ENCODE data around the gene PLCB1.
"Not testable (repeated sequence)": the region's sequence is repeated elsewhere in the genome, so short reads cannot be mapped to it uniquely, and the experiment has no call there.

The PLCB1 gene

GRCh38 chr20:8809107-8809953 lies 677.3 kb downstream of the PLCB1 start:
- in situ Hi-C loops (cut with HindIII; ENCODE audit: low sequenced_read_pairs), result no loop called here
- no peak for DNase-seq (ENCODE audit: low read depth, low spot score)
- TF ChIP-seq, protein P1, sequence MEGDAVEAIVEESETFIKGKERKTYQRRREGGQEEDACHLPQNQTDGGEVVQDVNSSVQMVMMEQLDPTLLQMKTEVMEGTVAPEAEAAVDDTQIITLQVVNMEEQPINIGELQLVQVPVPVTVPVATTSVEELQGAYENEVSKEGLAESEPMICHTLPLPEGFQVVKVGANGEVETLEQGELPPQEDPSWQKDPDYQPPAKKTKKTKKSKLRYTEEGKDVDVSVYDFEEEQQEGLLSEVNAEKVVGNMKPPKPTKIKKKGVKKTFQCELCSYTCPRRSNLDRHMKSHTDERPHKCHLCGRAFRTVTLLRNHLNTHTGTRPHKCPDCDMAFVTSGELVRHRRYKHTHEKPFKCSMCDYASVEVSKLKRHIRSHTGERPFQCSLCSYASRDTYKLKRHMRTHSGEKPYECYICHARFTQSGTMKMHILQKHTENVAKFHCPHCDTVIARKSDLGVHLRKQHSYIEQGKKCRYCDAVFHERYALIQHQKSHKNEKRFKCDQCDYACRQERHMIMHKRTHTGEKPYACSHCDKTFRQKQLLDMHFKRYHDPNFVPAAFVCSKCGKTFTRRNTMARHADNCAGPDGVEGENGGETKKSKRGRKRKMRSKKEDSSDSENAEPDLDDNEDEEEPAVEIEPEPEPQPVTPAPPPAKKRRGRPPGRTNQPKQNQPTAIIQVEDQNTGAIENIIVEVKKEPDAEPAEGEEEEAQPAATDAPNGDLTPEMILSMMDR (IDR thresholded peaks at IDR 0.05; ENCODE audit: low read depth, low read length), result no peak
- no peak overlapping the region for H3K4me3 ChIP-seq (ENCODE audit: low read depth, low read length)

DNA sequence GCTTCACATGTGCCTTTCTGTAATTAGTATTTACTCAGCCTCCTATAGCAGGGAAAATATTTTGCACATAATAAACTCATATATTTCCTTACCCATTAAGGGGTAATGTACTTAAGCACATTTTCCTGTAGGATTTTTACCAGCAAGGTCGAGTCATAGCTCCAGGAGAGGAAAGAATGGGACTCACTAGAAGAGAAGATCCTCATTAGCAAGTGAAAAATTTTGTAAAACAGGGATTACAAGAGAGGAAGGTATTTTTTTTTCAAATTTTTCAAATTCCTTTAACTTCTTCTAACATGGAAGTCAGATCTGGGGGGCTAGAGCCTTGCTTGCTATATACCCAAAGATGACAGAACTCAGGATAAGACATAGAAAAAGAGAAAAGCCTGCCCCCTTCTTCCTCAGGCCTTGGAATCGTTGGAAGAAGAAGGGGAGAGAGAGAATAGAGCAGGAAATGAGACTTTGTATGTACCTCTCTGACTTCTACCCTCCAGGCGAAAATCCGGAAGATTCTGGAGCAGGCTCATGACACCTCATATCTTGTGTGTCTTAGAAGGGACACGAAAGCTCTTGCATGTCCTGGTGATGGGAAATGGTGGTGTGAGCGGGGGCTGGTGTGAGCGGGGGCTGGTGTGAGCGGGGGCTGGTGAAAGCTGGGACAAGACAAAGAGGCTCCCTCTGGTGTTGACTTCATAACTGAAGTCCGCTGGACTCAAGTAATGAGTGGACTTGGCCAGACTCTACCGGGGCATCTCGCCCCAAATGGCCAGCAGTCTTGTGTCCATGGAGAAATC lies 679.9 kb downstream of the PLCB1 start:
- no peak overlapping the region for H3K4me3 ChIP-seq (ENCODE audit: low read depth, low read length)
- TF ChIP-seq, protein P1 (IDR thresholded peaks at IDR 0.05; ENCODE audit: low read depth, low read length), result no peak
- in situ Hi-C loops (cut with HindIII; ENCODE audit: low sequenced_read_pairs), result no loop called here
- no peak for DNase-seq (ENCODE audit: low read depth, low spot score)

- in situ Hi-C loops (cut with HindIII; ENCODE audit: low sequenced_read_pairs), result no loop called here
- H3K4me3 ChIP-seq (ENCODE audit: low read depth, low read length), result no peak overlapping the region
- no peak for DNase-seq (ENCODE audit: low read depth, low spot score)
- TF ChIP-seq, protein P1 (IDR thresholded peaks at IDR 0.05; ENCODE audit: low read depth, low read length), result no peak
Observed at GRCh38 chr20:8812817-8813216, 680.8 kb downstream of the PLCB1 start.

GRCh38 chr20:8815208-8815607 lies 683.1 kb downstream of the PLCB1 start:
- no peak overlapping the region for H3K4me3 ChIP-seq (ENCODE audit: low read depth, low read length)
- in situ Hi-C loops (cut with HindIII; ENCODE audit: low sequenced_read_pairs), result no loop called here
- DNase-seq (ENCODE audit: low read depth, low spot score), result no peak
- TF ChIP-seq, protein P1 (IDR thresholded peaks at IDR 0.05; ENCODE audit: low read depth, low read length), result no peak

- in situ Hi-C loops (cut with HindIII; ENCODE audit: low sequenced_read_pairs), result no loop called here
- TF ChIP-seq, protein P1 (IDR thresholded peaks at IDR 0.05; ENCODE audit: low read depth, low read length), result peak; percentile 29
- no peak overlapping the region for H3K4me3 ChIP-seq (ENCODE audit: low read depth, low read length)
- no peak for DNase-seq (ENCODE audit: low read depth, low spot score)
Observed at GRCh38 chr20:8829256-8829655, 697.2 kb downstream of the PLCB1 start.

DNA sequence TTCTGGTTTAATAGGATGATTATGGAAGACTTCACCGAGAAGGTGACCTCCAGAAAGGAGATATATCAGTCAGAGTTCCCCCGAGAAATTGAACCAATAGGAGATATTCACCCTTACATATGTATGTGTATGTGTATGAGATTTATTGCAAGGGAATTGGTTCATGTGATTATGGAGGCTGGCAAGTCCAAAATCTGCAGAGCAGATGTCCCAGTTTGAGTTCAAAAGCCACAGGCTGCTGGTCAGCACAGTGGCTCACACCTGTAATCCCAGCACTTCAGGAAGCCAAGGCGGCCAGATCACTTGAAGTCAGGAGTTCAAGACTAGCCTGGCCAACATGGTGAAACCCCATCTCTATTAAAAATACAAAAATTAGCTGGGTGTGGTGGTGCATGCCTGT lies 702.2 kb downstream of the PLCB1 start:
- DNase-seq (ENCODE audit: low read depth, low spot score); H3K4me3 ChIP-seq (ENCODE audit: low read depth, low read length); in situ Hi-C loops (cut with HindIII; ENCODE audit: low sequenced_read_pairs): not testable (repeated sequence)

GRCh38 chr20:8834851-8835250 lies 702.8 kb downstream of the PLCB1 start:
- no peak overlapping the region for H3K4me3 ChIP-seq (ENCODE audit: low read depth, low read length)
- no peak for DNase-seq (ENCODE audit: low read depth, low spot score)
- TF ChIP-seq, protein P1 (IDR thresholded peaks at IDR 0.05; ENCODE audit: low read depth, low read length), result no peak
- in situ Hi-C loops (cut with HindIII; ENCODE audit: low sequenced_read_pairs), result no loop called here

Data from astrocyte of the spinal cord (primary cell).